A549 treated with dexamethasone at 1 μM for 4 hours (cell line): ENCODE results near the gene GRB2. TPM values are rescaled to one million over a fixed set of nuclear protein-coding genes. Genes with fewer than 3 reads are reported as not detected.

Source experiments
- total RNA-seq: library from RNA; stranded (reverse); fragments of 200-300 nt; extraction: Qiagen RNA extraction; gene quantifications from 5 replicates; pipeline ENCODE4 v1.2.3, GENCODE V29; 2022

GRB2 gene
- total RNA-seq: 81.3 to 125 TPM (median 108 TPM) in 5 replicates

DNA sequence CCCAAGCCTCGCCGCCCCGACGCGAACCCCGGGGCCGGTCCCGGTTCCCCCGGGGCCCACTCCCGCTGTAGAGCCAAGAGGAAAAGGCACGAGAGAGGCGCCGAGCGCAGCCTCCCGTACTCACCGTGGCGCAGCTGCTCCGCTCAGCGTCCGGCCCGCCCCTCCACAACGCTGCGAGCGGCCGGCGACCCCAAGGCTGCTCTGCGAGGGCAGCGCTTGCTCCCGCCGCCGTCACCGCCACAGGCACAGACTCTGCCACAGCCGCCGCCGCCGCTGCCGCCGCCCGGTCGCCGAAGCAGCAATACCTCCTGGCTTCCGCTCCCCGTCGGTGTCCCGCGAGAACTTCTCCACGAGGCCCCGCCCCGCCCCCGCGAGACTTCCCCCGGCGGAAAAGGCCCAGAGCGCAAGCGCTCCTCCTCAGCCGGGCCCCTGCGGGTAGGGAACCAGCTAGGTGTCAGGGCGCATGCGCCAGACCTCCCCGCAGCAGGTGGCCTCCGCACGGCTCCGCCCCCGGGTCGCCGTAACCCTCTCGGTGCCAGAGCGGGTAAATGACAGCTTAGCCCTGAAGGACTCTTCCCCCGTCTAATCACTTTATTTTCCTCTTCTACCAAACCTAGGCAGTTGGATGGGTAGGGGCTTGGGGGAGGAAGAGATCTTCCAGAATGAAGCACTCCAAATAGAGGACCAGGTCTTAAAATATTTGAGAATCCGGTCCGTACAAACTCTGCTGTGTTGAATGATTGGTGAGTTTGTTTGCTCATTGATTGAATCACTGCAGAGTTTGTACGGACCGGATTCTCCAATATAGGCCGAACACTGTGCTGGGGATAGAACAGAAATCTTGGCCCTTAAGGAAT is at the start of gene GRB2:
Gene GRB2, minus strand, starts transcription at position 314 of the 857 bp plus-strand sequence. CDS start 12,050 bp downstream, outside the sequence.

DNA sequence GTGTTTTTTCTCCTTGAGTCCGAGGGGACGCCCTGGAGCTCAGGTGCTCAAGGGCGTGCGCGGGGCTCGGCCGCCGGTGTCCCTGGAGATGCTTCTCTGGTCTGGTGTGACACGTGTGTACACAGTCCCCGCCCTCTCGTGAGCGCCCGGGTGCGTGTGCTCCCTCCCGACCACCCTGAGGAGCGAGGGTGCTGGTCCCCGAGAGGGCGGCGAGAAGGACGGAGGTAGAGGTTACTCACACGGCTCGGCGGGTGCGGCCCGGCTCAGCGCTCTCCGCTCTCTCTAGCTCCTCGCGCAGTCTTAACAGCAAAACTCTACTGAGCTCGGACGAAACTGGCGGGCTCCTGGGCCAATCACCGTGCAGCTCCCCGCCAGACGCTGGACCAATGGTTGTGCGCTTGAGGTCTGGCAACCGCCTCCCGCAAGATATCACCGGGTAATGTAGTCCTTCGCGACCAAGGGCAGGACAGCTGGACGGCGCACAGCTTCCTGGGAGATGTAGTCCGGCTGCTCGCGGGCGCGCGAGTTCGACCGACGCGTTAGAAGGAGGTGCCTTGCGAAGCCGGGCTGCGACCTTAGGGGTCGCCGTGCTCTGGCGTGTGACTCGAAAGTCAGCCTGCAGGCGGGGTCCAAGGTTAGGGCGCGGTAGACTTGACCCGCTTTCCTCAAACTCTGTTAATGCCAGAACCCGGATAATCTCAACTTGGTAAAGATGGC is 116.2 kb downstream of the GRB2 start, which contains the start of gene SLC25A19:
Gene SLC25A19, minus strand, starts transcription at position 319 of the 717 bp plus-strand sequence. CDS start 2,669 bp downstream, outside the sequence.

DNA sequence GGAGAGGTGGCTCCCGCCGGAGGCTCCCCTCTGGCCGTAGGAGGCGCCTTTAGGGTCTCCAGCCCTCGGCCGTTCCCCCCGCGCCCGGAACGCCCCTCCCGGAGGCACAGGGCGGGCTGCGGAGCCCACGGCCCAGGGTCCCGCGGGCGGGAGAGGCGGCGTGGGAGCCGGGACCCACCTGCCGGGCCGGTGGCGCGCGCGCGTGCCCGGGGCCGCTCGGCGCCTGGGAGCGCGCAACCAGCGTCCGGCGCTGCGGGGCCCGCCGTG is 134.6 kb downstream of the GRB2 start, which contains the start of gene MIF4GD:
Gene MIF4GD, minus strand, starts transcription at position 266 of the 267 bp plus-strand sequence. CDS start 1,036 bp downstream, outside the sequence.

Other genes starting within 250 kb of the GRB2 start
- 381 to 425 TPM (median 407 TPM) in 5 replicates for gene SUMO2, start 222.7 kb downstream of the GRB2 start, total RNA-seq
- 81.9 to 92.7 TPM (median 88.3 TPM) in 5 replicates for gene NUP85, start 200.0 kb downstream of the GRB2 start, total RNA-seq
- gene GGA3, start 144.1 kb downstream of the GRB2 start, total RNA-seq: 17.2 to 30.2 TPM (median 25.7 TPM) in 5 replicates
- gene MRPS7, start 143.8 kb downstream of the GRB2 start, total RNA-seq: 144 to 167 TPM (median 154 TPM) in 5 replicates
- 32.6 to 35.4 TPM (median 33.3 TPM) in 5 replicates for gene MIF4GD, start 134.4 kb downstream of the GRB2 start, total RNA-seq
- 13.9 to 16.2 TPM (median 15.3 TPM) in 5 replicates for gene SLC25A19, start 116.2 kb downstream of the GRB2 start, total RNA-seq
- 30.1 to 53.5 TPM (median 47.1 TPM) in 5 replicates for gene TMEM94, start 51.0 kb upstream of the GRB2 start, total RNA-seq
- gene CASKIN2, start 109.9 kb upstream of the GRB2 start, total RNA-seq: 7.3 to 14.5 TPM (median 12.9 TPM) in 5 replicates
- 24.7 to 40.2 TPM (median 35.3 TPM) in 5 replicates for gene TSEN54, start 110.8 kb upstream of the GRB2 start, total RNA-seq
- gene LLGL2, start 120.0 kb upstream of the GRB2 start, total RNA-seq: 20.1 to 33.9 TPM (median 32.7 TPM) in 5 replicates
- 31.9 to 58.4 TPM (median 48.6 TPM) in 5 replicates for gene MYO15B, start 182.1 kb upstream of the GRB2 start, total RNA-seq
- gene SMIM5, start 227.8 kb upstream of the GRB2 start, total RNA-seq: 0.71 to 1.1 TPM (median 1.0 TPM) in 5 replicates